KMS-11 (cell line): ENCODE data around the gene CLRN3.

Experiments used
- H2AFZ ChIP-seq: fragments of 200-600 bp; sonication (generic); 2 replicates; pipeline ENCODE4 v1.6.1; 2016; ENCODE audit warnings: antibody characterized with exemption, mixed run types, low read depth
- H3K27ac ChIP-seq: fragments of 200-600 bp; sonication (generic); 2 replicates; pipeline ENCODE4 v1.6.1; 2016; ENCODE audit warnings: mild to moderate bottlenecking, mixed run types
- H3K27me3 ChIP-seq: fragments of 200-600 bp; sonication (generic); 2 replicates; pipeline ENCODE4 v1.6.1; 2017; ENCODE audit warnings: mild to moderate bottlenecking, low read depth, mixed run types, moderate library complexity; ENCODE audit not compliant: insufficient read depth
- H3K36me3 ChIP-seq: fragments of 200-600 bp; sonication (generic); 2 replicates; pipeline ENCODE4 v1.6.1; 2017; ENCODE audit warnings: mild to moderate bottlenecking, mixed run types; ENCODE audit not compliant: insufficient read depth
- H3K4me1 ChIP-seq: fragments of 200-600 bp; sonication (generic); 2 replicates; pipeline ENCODE4 v1.6.1; 2016; ENCODE audit warnings: mild to moderate bottlenecking, low read depth, mixed run types; ENCODE audit not compliant: poor library complexity, severe bottlenecking
- H3K4me2 ChIP-seq: fragments of 200-600 bp; sonication (generic); 2 replicates; pipeline ENCODE4 v1.7.0; 2016; ENCODE audit warnings: mild to moderate bottlenecking, mixed run types
- H3K4me3 ChIP-seq: fragments of 200-600 bp; sonication (generic); IDR thresholded peaks from 2 replicates; pipeline ENCODE4 v1.6.1; 2017; ENCODE audit warnings: low read depth, low read length, mixed read lengths; ENCODE audit not compliant: insufficient read depth
- H3K79me2 ChIP-seq: fragments of 200-600 bp; sonication (generic); 2 replicates; pipeline ENCODE4 v1.6.1; 2016; ENCODE audit warnings: low read depth, mixed run types; ENCODE audit not compliant: insufficient read depth
- H3K9ac ChIP-seq: fragments of 200-600 bp; sonication (generic); 2 replicates; pipeline ENCODE4 v1.6.1; 2016; ENCODE audit warnings: mild to moderate bottlenecking, mixed run types
- H4K20me1 ChIP-seq: fragments of 200-600 bp; sonication (generic); 2 replicates; pipeline ENCODE4 v1.6.1; 2016; ENCODE audit warnings: mild to moderate bottlenecking, mixed run types; ENCODE audit not compliant: insufficient read depth
- CTCF ChIP-seq: fragments of 200-600 bp; sonication (generic); conservative IDR thresholded peaks from 2 replicates; pipeline ENCODE4 v1.6.1; 2017; ENCODE audit warnings: low read depth, mild to moderate bottlenecking, antibody characterized with exemption, low read length, moderate library complexity, mixed read lengths

CLRN3 gene

GRCh38 chr10:127921075-127921752 lies 28.5 kb upstream of the CLRN3 start:
- Histone ChIP-seq H3K27me3 (no peaks in the 10 kb centered on the region), H3K4me2 (no peak overlapping the region), H3K36me3 (no peaks in the 10 kb centered on the region), H3K79me2 (no peaks in the 10 kb centered on the region), H3K4me1 (no peaks in the 10 kb centered on the region), H4K20me1 (no peaks in the 10 kb centered on the region), H2AFZ (no peak overlapping the region), H3K9ac (no peak overlapping the region), H3K4me3 (no peak overlapping the region), H3K27ac (no peak overlapping the region)
- TF ChIP-seq CTCF = no peak

- H2AFZ ChIP-seq = no peak overlapping the region
- H3K9ac ChIP-seq = no peak overlapping the region
- H3K27ac ChIP-seq = no peak overlapping the region
- H3K27me3 ChIP-seq = no peaks in the 10 kb centered on the region
- no peaks in the 10 kb centered on the region for H4K20me1 ChIP-seq
- no peak overlapping the region for H3K4me3 ChIP-seq
- no peaks in the 10 kb centered on the region for H3K79me2 ChIP-seq
- no peak for TF ChIP-seq CTCF
- H3K4me1 ChIP-seq = no peaks in the 10 kb centered on the region
- no peak overlapping the region for H3K4me2 ChIP-seq
- no peaks in the 10 kb centered on the region for H3K36me3 ChIP-seq
These were observed 27.7 kb upstream of the CLRN3 start for GRCh38 chr10:127920306-127921074.

- no peak overlapping the region for H3K4me2 ChIP-seq
- H3K4me3 ChIP-seq = no peak overlapping the region
- TF ChIP-seq CTCF = no peak
- H3K27ac ChIP-seq = no peak overlapping the region
- H2AFZ ChIP-seq = no peak overlapping the region
- H3K79me2 ChIP-seq = no peaks in the 10 kb centered on the region
- no peaks in the 10 kb centered on the region for H3K27me3 ChIP-seq
- no peak overlapping the region for H3K9ac ChIP-seq
- no peaks in the 10 kb centered on the region for H3K36me3 ChIP-seq
- H3K4me1 ChIP-seq = no peaks in the 10 kb centered on the region
- no peaks in the 10 kb centered on the region for H4K20me1 ChIP-seq
These were observed 26.9 kb upstream of the CLRN3 start for GRCh38 chr10:127919418-127920271.

GRCh38 chr10:127918572-127918971 lies 25.8 kb upstream of the CLRN3 start:
- H2AFZ ChIP-seq = no peak overlapping the region
- H3K9ac ChIP-seq = no peak overlapping the region

More at GRCh38 chr10:127918572-127918971, 25.8 kb upstream of the CLRN3 start:
- no peak for TF ChIP-seq CTCF
- no peaks in the 10 kb centered on the region for H3K4me1 ChIP-seq
- H3K27ac ChIP-seq = no peak overlapping the region
- H3K27me3 ChIP-seq = no peaks in the 10 kb centered on the region
- H3K4me2 ChIP-seq = no peak overlapping the region
- no peaks in the 10 kb centered on the region for H4K20me1 ChIP-seq
- H3K36me3 ChIP-seq = no peaks in the 10 kb centered on the region
- no peaks in the 10 kb centered on the region for H3K79me2 ChIP-seq
- H3K4me3 ChIP-seq = no peak overlapping the region
